ENCODE measurements around the gene ZNF410. TPM values are rescaled to one million over a fixed set of nuclear protein-coding genes. Genes with fewer than 3 reads are reported as not detected.
"Not testable (repeated sequence)": the region's sequence is repeated elsewhere in the genome, so short reads cannot be mapped to it uniquely, and the experiment has no call there.

The ZNF410 gene, protein sequence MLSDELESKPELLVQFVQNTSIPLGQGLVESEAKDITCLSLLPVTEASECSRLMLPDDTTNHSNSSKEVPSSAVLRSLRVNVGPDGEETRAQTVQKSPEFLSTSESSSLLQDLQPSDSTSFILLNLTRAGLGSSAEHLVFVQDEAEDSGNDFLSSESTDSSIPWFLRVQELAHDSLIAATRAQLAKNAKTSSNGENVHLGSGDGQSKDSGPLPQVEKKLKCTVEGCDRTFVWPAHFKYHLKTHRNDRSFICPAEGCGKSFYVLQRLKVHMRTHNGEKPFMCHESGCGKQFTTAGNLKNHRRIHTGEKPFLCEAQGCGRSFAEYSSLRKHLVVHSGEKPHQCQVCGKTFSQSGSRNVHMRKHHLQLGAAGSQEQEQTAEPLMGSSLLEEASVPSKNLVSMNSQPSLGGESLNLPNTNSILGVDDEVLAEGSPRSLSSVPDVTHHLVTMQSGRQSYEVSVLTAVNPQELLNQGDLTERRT
- 10 to 100 TPM; 22.6 to 33.2 (median 24.0) TPM for total RNA-seq

DNA sequence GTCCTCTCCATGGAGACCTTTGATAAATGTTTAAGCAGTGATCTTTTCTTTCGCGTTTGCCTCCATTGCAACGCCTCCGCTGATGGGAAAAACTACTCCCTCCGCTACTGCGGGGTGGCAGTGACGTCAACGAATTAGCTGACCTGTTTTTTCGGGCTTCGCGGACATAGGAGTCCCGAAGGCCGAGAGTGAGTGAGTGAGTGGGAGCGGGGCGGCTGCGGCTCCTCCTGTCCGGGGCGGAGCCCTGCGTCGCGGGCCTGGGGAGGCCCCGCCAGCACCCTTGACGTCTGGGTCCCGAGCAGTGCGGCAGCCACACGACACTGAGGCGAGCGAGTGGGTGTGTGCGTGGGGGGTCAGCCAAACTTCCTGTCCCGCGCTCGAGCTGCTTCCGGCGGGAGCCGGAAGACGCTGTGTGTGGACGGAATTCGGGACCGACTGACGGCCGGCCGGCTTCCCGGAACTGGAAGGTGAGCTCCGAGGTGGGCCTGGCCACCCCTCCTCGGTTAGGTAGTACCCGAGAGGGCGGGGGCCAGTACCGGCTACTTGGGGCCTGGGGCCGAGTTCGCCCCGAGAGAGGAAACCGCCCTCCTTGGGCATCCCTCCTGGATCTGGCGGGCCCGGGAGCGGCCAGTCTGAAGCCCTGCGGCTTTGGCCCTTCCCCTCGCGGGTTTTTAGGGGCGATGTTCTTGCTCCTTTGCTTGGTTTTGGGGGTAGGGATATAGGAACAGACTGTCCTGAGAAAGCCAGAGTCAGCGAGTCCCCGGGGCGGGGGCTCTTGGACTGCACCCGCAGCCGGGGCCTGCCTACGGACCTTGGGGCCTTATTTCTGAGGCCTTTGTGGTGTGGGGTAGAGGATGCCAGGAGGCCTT lies at the start of gene ZNF410:
Gene ZNF410, plus strand, starts transcription at position 411 of the 869 bp plus-strand sequence. CDS start 5,317 bp downstream, outside the sequence.
- peak; percentile 95 to 96 for ATAC-seq
- peak in 1 of 5 experiments; percentile 11 for TF ChIP-seq CTCF (IDR thresholded peaks at IDR 0.05 in 4 of 5, conservative IDR thresholded peaks at IDR 0.05 in 1 of 5)
- TF ChIP-seq POLR2A (IDR thresholded peaks at IDR 0.05): peak; percentile 72 to 78
- peak within 1 kb of the TSS; percentile 84 to 98 (median 92) for H3K27ac ChIP-seq
- H3K4me1 ChIP-seq: peaks cover 30 to 31% of the 10 kb centered on the region in 2 donors
- no peaks in the 10 kb centered on the region for H3K36me3 ChIP-seq
- H3K9me3 ChIP-seq: no peaks in the 10 kb centered on the region
- in situ Hi-C loops (cut with MboI; ENCODE audit: low sequenced_read_pairs in 4 of 4) (no loop called here), intact Hi-C loops (cut with DNase I; ENCODE audit: low total_unique reads) (loop anchor here (1.0 to 5.0 kb wide), 4 partner anchors 35 to 159 kb away; partner anchors contain the start of genes BBOF1, COQ6, ENTPD5 and FAM161B)
- H3K4me3 ChIP-seq: peak within 1 kb of the TSS; percentile 79 to 100 (median 84)
- peak; percentile 92 for DNase-seq
- H3K27me3 ChIP-seq: no peaks in the 10 kb centered on the region

DNA sequence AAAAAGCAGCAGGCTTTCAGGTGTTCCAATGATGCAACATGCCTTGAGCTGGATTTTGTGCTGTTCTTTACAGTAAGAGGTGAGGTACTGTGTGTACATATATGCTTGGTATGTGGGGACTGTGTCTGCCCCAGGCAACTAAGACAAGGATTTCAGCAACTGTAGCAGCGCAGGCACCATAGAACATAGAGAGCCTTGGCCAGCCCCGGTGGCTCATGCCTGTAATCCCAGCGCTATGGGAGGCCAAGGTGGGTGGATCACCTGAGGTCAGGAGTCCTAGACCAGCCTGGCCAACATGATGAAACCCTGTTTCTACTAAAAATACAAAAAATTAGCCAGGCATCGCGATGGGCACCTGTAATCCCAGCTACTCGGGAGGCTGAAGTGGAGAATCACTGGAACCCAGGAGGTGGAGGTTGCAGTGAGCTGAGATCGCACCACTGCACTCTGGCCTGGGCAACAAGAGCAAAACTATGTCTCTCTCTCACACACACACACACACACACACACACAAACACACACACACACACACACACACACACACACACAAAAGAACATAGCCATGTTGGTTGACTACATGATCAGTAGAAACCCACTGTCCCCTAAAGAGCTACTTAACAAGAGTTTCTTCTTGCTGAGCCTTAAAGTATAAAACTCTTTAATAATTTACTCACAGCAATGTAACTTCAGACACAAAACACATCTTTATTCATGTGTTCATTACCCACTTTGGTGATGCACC lies 48.2 kb upstream of the ZNF410 start:
- H3K9me3 ChIP-seq; H3K36me3 ChIP-seq; H3K4me3 ChIP-seq; DNase-seq; H3K27ac ChIP-seq; ATAC-seq; H3K27me3 ChIP-seq; intact Hi-C loops (cut with DNase I; ENCODE audit: low total_unique reads); H3K4me1 ChIP-seq: not testable (repeated sequence)
- in situ Hi-C loops (cut with MboI; ENCODE audit: low sequenced_read_pairs in 4 of 4): loop anchor here in 1 of 4 donors (25.0 kb wide), 1 partner anchor 326 kb away; no protein-coding TSS in a partner anchor

DNA sequence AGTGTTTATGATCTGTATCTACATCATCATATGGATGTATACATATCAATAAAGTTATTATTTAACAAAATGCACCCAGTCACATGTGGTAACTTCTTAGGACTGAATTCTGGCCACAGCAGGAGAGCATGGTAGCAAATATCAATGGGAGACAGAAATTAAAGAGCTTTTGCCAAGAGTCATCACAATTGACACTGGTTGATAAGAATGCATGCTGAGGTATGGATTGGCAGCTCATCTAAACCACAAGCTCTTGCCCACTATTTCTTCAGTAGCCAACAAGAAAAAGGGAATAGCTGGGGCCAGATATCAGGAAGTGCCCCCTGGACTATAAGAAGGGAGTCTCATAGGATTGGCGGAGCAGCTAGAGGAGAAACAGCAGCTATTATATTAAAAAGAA lies 44.5 kb upstream of the ZNF410 start:
- Histone ChIP-seq H3K9me3 (no peaks in the 10 kb centered on the region), H3K36me3 (no peaks in the 10 kb centered on the region), H3K27ac (no peak overlapping the region), H3K27me3 (no peaks in the 10 kb centered on the region), H3K4me3 (no peak overlapping the region), H3K4me1 (no peaks in the 10 kb centered on the region)
- DNase-seq: no peak
- in situ Hi-C loops (cut with MboI; ENCODE audit: low sequenced_read_pairs in 4 of 4) (loop anchor here in 1 of 4 donors (25.0 kb wide), 1 partner anchor 330 kb away; no protein-coding TSS in a partner anchor), intact Hi-C loops (cut with DNase I; ENCODE audit: low total_unique reads) (no loop called here)
- no peak for TF ChIP-seq POLR2A (IDR thresholded peaks at IDR 0.05)
- TF ChIP-seq CTCF (IDR thresholded peaks at IDR 0.05 in 4 of 5, conservative IDR thresholded peaks at IDR 0.05 in 1 of 5): no peak
- ATAC-seq: no peak

GRCh38 chr14:73842851-73843250 lies 43.8 kb upstream of the ZNF410 start:
- Histone ChIP-seq H3K9me3 (no peaks in the 10 kb centered on the region), H3K27ac (no peak overlapping the region), H3K4me1 (no peaks in the 10 kb centered on the region), H3K4me3 (no peak overlapping the region), H3K27me3 (no peaks in the 10 kb centered on the region), H3K36me3 (no peaks in the 10 kb centered on the region)
- ATAC-seq (peak in 1 of 2 donors; percentile 27), DNase-seq (no peak)
- TF ChIP-seq CTCF (IDR thresholded peaks at IDR 0.05 in 4 of 5, conservative IDR thresholded peaks at IDR 0.05 in 1 of 5): no peak
- intact Hi-C loops (cut with DNase I; ENCODE audit: low total_unique reads) (no loop called here), in situ Hi-C loops (cut with MboI; ENCODE audit: low sequenced_read_pairs in 4 of 4) (loop anchor here in 1 of 4 donors (25.0 kb wide), 1 partner anchor 331 kb away; no protein-coding TSS in a partner anchor)
